GM12892 (cell line): ENCODE measurements around the gene CD44.

Experiments used
- POLR2A ChIP-seq: IDR thresholded peaks from 2 replicates; pipeline ENCODE4 v1.6.1; 2011; ENCODE audit warnings: low read depth, low read length, control low read depth
- TAF1 ChIP-seq: IDR thresholded peaks from 2 replicates; pipeline ENCODE4 v1.6.1; 2011; ENCODE audit warnings: low read depth, mild to moderate bottlenecking, control low read depth, low read length, borderline replicate concordance

DNA sequence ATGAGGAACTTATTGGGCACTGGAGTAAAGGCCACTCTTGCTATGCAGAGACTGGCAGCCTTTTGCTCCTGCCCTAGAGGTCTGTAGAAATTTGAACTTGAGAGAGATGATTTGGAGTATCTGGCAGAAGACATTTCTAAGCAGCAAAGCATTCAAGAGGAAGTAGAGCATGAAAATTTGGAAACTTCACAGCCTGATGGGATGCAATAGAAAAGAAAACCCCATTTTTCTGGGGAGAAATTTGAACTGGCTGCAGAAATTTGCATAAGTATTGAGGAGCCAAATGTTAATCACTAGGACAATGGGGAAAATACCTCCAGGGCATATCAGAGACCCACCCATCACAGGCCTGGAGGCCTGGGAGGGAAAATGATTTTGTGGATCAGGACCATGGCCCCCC lies 29.9 kb upstream of the CD44 start:
- no peak for TF ChIP-seq POLR2A
- no peak for TF ChIP-seq TAF1
